K562 (cell line): ENCODE results near the gene SETD5. TPM values are rescaled to one million over a fixed set of nuclear protein-coding genes. Genes with fewer than 3 reads are reported as not detected.

Experiments
- E2F6 ChIP-seq, 2 experiments: IDR thresholded peaks; 2 replicates each; pipeline ENCODE4 v1.6.1; 2011; ENCODE audit warnings: borderline replicate concordance in 1 of 2, control low read depth in 1 of 2, low read depth in 1 of 2, low read length in 1 of 2, mild to moderate bottlenecking in 1 of 2, mixed read lengths in 1 of 2, moderate library complexity in 1 of 2; ENCODE audit not compliant: insufficient read depth in 1 of 2, insufficient read length in 1 of 2, poor library complexity in 1 of 2, severe bottlenecking in 1 of 2; ENCODE audit errors: extremely low read depth in 1 of 2
- LCOR ChIP-seq: sonication (generic); formaldehyde crosslinking; IDR thresholded peaks from 2 replicates; pipeline ENCODE4 v1.8.0; 2022; ENCODE audit warnings: mild to moderate bottlenecking, missing genetic modification reagents
- RBM34 ChIP-seq: fragments of 200-400 bp; formaldehyde crosslinking; IDR thresholded peaks from 2 replicates; pipeline ENCODE4 v1.6.1; 2018; ENCODE audit warnings: low read length, borderline replicate concordance; ENCODE audit not compliant: insufficient read depth
- STAG1 ChIP-seq: sonication (generic); formaldehyde crosslinking; IDR thresholded peaks from 2 replicates; pipeline ENCODE4 v1.5.0; 2020; ENCODE audit warnings: missing genetic modification reagents, borderline replicate concordance
- XRCC3 ChIP-seq: fragments of 450-650 bp; IDR thresholded peaks from 2 replicates; pipeline ENCODE4 v1.6.1; 2017; ENCODE audit warnings: mild to moderate bottlenecking, moderate library complexity
- ZNF41 ChIP-seq: fragments of 250-450 bp; sonication (Bioruptor Pico); conservative IDR thresholded peaks from 2 replicates; pipeline ENCODE4 v1.4.0; 2020; ENCODE audit warnings: mild to moderate bottlenecking
- ZNF586 ChIP-seq: fragments of 450-650 bp; formaldehyde crosslinking; conservative IDR thresholded peaks from 2 replicates; pipeline ENCODE4 v1.4.0; 2020; ENCODE audit warnings: mild to moderate bottlenecking, moderate library complexity
- polyA plus RNA-seq, 8 experiments: library from polyadenylated mRNA; depleted of rRNA in 4 of 8; stranded (reverse) in 5 of 8; unstranded in 3 of 8; fragments of >200 nt; fragmentation: Nextera tagmentation in 2 of 8; fragmentation: Illumina TruSeq in 1 of 8; extraction: Ambion mirVana in 2 of 8; extraction: Trizol in 1 of 8; gene quantifications; 2 replicates each; pipeline versions ENCODE4 v1.2.1 to v1.2.3, GENCODE V29; 2011 to 2014; ENCODE audit warnings: inconsistent platforms in 1 of 8, missing spikeins in 1 of 8
- total RNA-seq, 7 experiments: library from RNA; depleted of rRNA in 6 of 7; stranded (reverse); fragments of >200 nt in 6 of 7; fragmentation: Illumina TruSeq in 2 of 7; extraction: Trizol in 2 of 7; gene quantifications; 2 replicates each; pipeline versions ENCODE4 v1.2.1 to v1.2.3, GENCODE V29; 2011 to 2021; ENCODE audit warnings: low replicate concordance in 1 of 7
- TF ChIP-seq, protein P1 (sequence below), 2 experiments: fragments of 450-650 bp; IDR thresholded peaks; 2 replicates each; pipeline ENCODE4 v1.6.1; 2016; ENCODE audit warnings: mild to moderate bottlenecking in 2 of 2, borderline replicate concordance in 1 of 2, low read depth in 1 of 2, moderate library complexity in 1 of 2
- TF ChIP-seq, protein P2 (sequence below): fragments of 250-450 bp; sonication (Bioruptor Pico); IDR thresholded peaks from 2 replicates; pipeline ENCODE4 v1.5.0; 2021; ENCODE audit warnings: mild to moderate bottlenecking, borderline replicate concordance
- TF ChIP-seq, protein P3 (sequence below): fragments of 250-450 bp; sonication (Bioruptor Pico); IDR thresholded peaks from 2 replicates; pipeline ENCODE4 v1.4.0; 2020; ENCODE audit warnings: mild to moderate bottlenecking, moderate library complexity, borderline replicate concordance

SETD5 gene
- total and polyA plus RNA-seq, 9 of the 15 experiments (the other 6 are each of a cell fraction or from before 2014, with no cell fraction given): 20.8 to 135 (median 87.2) TPM

DNA sequence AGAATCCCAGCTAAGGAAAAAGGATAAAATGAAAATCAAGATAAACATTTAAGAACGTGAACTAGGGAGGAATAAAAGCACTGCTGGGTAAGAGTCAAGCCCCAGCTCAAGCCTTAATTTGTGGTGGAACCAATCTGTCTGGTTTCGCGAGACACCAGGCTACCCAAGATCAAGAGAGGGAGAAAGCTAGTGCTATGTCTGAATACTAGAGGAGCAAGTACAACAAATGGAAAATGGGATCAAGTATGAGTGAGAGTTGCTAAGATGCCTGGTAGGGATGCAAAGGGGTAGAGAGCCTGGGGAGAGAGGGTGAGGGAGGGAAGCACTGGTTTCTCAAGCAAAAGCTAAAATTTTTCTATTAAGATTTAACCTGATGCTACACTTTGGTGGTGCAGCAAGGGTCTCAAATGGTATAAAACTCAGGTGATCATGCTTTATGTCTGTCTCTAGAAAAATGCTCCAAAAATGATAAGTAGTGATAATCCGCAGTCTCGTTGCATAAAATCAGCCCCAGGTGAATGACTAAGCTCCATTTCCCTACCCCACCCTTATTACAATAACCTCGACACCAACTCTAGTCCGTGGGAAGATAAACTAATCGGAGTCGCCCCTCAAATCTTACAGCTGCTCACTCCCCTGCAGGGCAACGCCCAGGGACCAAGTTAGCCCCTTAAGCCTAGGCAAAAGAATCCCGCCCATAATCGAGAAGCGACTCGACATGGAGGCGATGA is 1.7 kb upstream of the SETD5 start (continued):
- TF ChIP-seq, protein P1, sequence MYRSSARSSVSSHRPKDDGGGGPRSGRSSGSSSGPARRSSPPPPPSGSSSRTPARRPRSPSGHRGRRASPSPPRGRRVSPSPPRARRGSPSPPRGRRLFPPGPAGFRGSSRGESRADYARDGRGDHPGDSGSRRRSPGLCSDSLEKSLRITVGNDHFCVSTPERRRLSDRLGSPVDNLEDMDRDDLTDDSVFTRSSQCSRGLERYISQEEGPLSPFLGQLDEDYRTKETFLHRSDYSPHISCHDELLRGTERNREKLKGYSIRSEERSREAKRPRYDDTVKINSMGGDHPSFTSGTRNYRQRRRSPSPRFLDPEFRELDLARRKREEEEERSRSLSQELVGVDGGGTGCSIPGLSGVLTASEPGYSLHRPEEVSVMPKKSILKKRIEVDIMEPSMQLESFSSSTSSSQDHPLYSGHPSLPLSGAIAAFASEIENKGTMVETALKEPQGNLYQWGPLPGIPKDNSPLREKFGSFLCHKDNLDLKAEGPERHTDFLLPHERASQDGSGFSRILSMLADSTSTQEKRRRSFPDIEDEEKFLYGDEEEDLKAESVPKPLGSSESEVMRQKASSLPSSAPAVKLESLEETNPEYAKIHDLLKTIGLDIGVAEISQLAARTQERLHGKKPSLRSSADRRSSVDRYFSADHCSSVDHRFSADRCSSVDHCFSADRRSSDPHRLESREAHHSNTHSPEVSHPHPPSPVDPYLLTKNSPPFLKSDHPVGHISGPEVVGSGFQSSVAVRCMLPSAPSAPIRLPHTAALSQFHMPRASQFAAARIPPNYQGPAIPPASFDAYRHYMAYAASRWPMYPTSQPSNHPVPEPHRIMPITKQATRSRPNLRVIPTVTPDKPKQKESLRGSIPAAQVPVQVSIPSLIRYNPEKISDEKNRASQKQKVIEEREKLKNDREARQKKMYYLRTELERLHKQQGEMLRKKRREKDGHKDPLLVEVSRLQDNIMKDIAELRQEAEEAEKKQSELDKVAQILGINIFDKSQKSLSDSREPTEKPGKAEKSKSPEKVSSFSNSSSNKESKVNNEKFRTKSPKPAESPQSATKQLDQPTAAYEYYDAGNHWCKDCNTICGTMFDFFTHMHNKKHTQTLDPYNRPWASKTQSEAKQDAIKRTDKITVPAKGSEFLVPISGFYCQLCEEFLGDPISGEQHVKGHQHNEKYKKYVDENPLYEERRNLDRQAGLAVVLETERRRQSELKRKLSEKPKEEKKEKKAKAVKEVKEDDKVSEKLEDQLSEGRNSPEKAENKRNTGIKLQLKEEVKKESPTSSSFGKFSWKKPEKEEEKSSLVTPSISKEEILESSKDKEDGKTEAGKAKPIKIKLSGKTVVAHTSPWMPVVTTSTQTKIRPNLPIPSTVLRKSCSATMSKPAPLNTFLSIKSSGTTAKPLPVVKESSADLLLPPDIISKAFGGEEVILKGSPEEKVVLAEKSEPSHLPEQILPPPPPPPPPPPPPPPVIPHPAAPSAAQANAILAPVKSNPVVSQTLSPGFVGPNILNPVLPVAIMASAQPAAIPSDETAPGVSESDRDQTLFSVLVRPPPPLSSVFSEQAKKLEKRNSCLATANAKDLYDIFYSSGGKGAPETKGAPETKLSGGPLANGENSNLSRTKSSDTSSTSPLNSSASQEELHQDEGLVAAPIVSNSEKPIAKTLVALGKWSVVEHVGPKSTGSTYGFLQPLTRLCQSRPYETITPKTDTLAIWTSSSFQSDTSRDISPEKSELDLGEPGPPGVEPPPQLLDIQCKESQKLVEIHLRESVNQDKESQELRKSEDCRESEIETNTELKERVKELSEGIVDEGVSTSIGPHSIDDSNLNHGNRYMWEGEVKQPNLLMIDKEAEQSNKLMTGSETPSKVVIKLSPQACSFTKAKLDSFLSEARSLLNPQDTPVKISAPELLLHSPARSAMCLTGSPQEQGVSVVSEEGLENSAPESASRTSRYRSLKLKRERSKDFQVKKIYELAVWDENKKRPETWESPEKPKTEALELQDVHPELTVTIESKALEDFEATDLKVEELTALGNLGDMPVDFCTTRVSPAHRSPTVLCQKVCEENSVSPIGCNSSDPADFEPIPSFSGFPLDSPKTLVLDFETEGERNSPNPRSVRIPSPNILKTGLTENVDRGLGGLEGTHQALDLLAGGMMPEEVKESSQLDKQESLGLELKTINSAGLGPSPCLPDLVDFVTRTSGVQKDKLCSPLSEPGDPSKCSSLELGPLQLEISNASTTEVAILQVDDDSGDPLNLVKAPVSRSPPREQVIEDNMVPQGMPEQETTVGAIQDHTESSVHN (IDR thresholded peaks at IDR 0.05; ENCODE audit: borderline replicate concordance in 1 of 2, low read depth in 1 of 2): 0 out of 4 replicates have a peak, but pooled peaks of 1 of the 2 experiments have one; percentile 16
- TF ChIP-seq E2F6 (IDR thresholded peaks at IDR 0.05; ENCODE audit: borderline replicate concordance in 1 of 2, extremely low read depth in 1 of 2, insufficient read depth in 1 of 2, insufficient read length in 1 of 2, low read depth in 1 of 2, low read length in 1 of 2, poor library complexity in 1 of 2, severe bottlenecking in 1 of 2): no peak
- no peak for TF ChIP-seq ZNF586 (CRISPR knock-in tag)
- no peak for TF ChIP-seq XRCC3
- TF ChIP-seq, protein P2, sequence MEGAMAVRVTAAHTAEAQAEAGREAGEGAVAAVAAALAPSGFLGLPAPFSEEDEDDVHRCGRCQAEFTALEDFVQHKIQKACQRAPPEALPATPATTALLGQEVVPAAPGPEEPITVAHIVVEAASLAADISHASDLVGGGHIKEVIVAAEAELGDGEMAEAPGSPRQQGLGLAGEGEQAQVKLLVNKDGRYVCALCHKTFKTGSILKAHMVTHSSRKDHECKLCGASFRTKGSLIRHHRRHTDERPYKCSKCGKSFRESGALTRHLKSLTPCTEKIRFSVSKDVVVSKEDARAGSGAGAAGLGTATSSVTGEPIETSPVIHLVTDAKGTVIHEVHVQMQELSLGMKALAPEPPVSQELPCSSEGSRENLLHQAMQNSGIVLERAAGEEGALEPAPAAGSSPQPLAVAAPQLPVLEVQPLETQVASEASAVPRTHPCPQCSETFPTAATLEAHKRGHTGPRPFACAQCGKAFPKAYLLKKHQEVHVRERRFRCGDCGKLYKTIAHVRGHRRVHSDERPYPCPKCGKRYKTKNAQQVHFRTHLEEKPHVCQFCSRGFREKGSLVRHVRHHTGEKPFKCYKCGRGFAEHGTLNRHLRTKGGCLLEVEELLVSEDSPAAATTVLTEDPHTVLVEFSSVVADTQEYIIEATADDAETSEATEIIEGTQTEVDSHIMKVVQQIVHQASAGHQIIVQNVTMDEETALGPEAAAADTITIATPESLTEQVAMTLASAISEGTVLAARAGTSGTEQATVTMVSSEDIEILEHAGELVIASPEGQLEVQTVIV: no peak
- TF ChIP-seq, protein P3, sequence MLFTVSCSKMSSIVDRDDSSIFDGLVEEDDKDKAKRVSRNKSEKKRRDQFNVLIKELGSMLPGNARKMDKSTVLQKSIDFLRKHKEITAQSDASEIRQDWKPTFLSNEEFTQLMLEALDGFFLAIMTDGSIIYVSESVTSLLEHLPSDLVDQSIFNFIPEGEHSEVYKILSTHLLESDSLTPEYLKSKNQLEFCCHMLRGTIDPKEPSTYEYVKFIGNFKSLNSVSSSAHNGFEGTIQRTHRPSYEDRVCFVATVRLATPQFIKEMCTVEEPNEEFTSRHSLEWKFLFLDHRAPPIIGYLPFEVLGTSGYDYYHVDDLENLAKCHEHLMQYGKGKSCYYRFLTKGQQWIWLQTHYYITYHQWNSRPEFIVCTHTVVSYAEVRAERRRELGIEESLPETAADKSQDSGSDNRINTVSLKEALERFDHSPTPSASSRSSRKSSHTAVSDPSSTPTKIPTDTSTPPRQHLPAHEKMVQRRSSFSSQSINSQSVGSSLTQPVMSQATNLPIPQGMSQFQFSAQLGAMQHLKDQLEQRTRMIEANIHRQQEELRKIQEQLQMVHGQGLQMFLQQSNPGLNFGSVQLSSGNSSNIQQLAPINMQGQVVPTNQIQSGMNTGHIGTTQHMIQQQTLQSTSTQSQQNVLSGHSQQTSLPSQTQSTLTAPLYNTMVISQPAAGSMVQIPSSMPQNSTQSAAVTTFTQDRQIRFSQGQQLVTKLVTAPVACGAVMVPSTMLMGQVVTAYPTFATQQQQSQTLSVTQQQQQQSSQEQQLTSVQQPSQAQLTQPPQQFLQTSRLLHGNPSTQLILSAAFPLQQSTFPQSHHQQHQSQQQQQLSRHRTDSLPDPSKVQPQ (CRISPR knock-in tag): no peak
- no peak for TF ChIP-seq STAG1 (CRISPR knock-in tag)
- no peak for TF ChIP-seq ZNF41 (CRISPR knock-in tag)
- TF ChIP-seq RBM34: no peak
- TF ChIP-seq LCOR (CRISPR knock-in tag): peak; percentile 14; the same call in 1 of the 2 replicates
